B cell (primary cell): Measurements from ENCODE around the gene IGF1R. TPM values are rescaled to one million over a fixed set of nuclear protein-coding genes. Genes with fewer than 3 reads are reported as not detected.

Experiments used
- ATAC-seq: fragments of 200-7000 bp; cut with Tn5 transposase; one replicate; pipeline ENCODE4 v1.10.0; 2021; ENCODE audit warnings: low read depth, mild to moderate bottlenecking, moderate number of reproducible peaks, moderate library complexity
- CTCF ChIA-PET: fragments of 350-600 bp; sonication (Branson Sonifier 250); formaldehyde crosslinking; loops from one replicate; lab custom pipeline; 2021; ENCODE audit warnings: antibody characterized with exemption, inconsistent platforms; lab: Charles Lee
- POLR2A ChIA-PET: fragments of 350-600 bp; sonication (Branson Sonifier 250); formaldehyde crosslinking; loops from one replicate; lab custom pipeline; 2021; ENCODE audit warnings: antibody characterized with exemption; lab: Charles Lee
- DNase-seq: peaks from one replicate; pipeline ENCODE4 v3.0.0; 2013
- H2AFZ ChIP-seq: 2 replicates; pipeline ENCODE4 v1.6.1; 2012; ENCODE audit warnings: mild to moderate bottlenecking, low read depth, low read length; ENCODE audit not compliant: insufficient read depth, poor library complexity, severe bottlenecking
- H3K27ac ChIP-seq, 2 donors: 1 replicate in 1 of 2; 2 replicates in 1 of 2; pipeline ENCODE4 v1.5.1; 2012 to 2013; ENCODE audit warnings: low read length in 2 of 2, mild to moderate bottlenecking in 2 of 2, moderate library complexity in 1 of 2
- H3K27me3 ChIP-seq, 4 experiments: fragments of 200-600 bp in 1 of 4; sonication (generic) in 1 of 4; replicated peaks in 1 of 4; 1 replicate in 2 of 4; 2 replicates in 2 of 4; pipeline versions ENCODE4 v1.6.1 to v1.7.0; 2013 to 2016; ENCODE audit warnings: low read length in 3 of 4, mild to moderate bottlenecking in 2 of 4, mixed read lengths in 1 of 4, moderate library complexity in 1 of 4; ENCODE audit not compliant: insufficient read depth in 4 of 4, control insufficient read depth in 3 of 4; ENCODE audit errors: control extremely low read depth in 1 of 4
- H3K36me3 ChIP-seq, 2 experiments: replicated peaks in 1 of 2; 1 replicate in 1 of 2; 2 replicates in 1 of 2; pipeline versions ENCODE4 v1.6.1 to v1.7.1; 2013; ENCODE audit warnings: low read length in 1 of 2; ENCODE audit not compliant: insufficient read depth in 2 of 2, control insufficient read depth in 1 of 2; ENCODE audit errors: control extremely low read depth in 1 of 2, extremely low read depth in 1 of 2
- H3K4me1 ChIP-seq, 2 donors: fragments of 200-600 bp in 1 of 2; sonication (generic) in 1 of 2; 1 replicate in 1 of 2; 2 replicates in 1 of 2; pipeline versions ENCODE4 v1.5.1 to v1.6.1; 2013 to 2017; ENCODE audit warnings: low read length in 2 of 2; ENCODE audit not compliant: control insufficient read depth in 2 of 2, insufficient read depth in 2 of 2
- H3K4me2 ChIP-seq: replicated peaks from 2 replicates; pipeline ENCODE3; 2012; ENCODE audit warnings: mild to moderate bottlenecking, low read depth, low read length; ENCODE audit not compliant: poor library complexity, severe bottlenecking
- H3K4me3 ChIP-seq, 5 experiments: fragments of 200-600 bp in 1 of 5; sonication (generic) in 1 of 5; 1 replicate in 3 of 5; 2 replicates in 2 of 5; pipeline versions ENCODE4 v1.5.1 to v1.7.0; 2011 to 2016; ENCODE audit warnings: low read length in 4 of 5, mild to moderate bottlenecking in 4 of 5, low read depth in 2 of 5, control low read depth in 1 of 5, moderate library complexity in 1 of 5; ENCODE audit not compliant: insufficient read depth in 1 of 5; ENCODE audit errors: control extremely low read depth in 1 of 5, extremely low read depth in 1 of 5
- H3K79me2 ChIP-seq: fragments of 200-600 bp; sonication (generic); one replicate; pipeline ENCODE4 v1.6.0; 2016; ENCODE audit warnings: low read length; ENCODE audit not compliant: control insufficient read depth, insufficient read depth
- H3K9ac ChIP-seq: fragments of 200-600 bp; sonication (generic); 2 replicates; pipeline ENCODE4 v1.6.1; 2017; ENCODE audit warnings: mild to moderate bottlenecking, low read length, moderate library complexity
- H3K9me3 ChIP-seq, 3 donors: one replicate each; pipeline versions ENCODE4 v1.6.1 to v1.7.1; 2013; ENCODE audit warnings: low read length in 2 of 3; ENCODE audit not compliant: control insufficient read depth in 2 of 3, insufficient read depth in 1 of 3; ENCODE audit errors: control extremely low read depth in 1 of 3
- H4K20me1 ChIP-seq: 2 replicates; pipeline ENCODE4 v1.6.0; 2012; ENCODE audit warnings: mild to moderate bottlenecking, low read length; ENCODE audit not compliant: insufficient read depth, control insufficient read depth, poor library complexity, severe bottlenecking
- H3K27ac Mint-ChIP-seq: one replicate; pipeline ENCODE4 v1.8.0; 2021; ENCODE audit warnings: mixed read lengths
- H3K27me3 Mint-ChIP-seq: one replicate; pipeline ENCODE4 v1.8.0; 2021; ENCODE audit warnings: mixed read lengths
- H3K4me1 Mint-ChIP-seq: one replicate; pipeline ENCODE4 v1.8.0; 2021; ENCODE audit warnings: mixed read lengths
- H3K4me3 Mint-ChIP-seq: one replicate; pipeline ENCODE4 v1.8.0; 2021; ENCODE audit warnings: mixed read lengths
- H3K9me3 Mint-ChIP-seq: one replicate; pipeline ENCODE4 v1.8.0; 2022; ENCODE audit warnings: mixed read lengths; ENCODE audit not compliant: insufficient read depth
- EZH2 ChIP-seq: IDR thresholded peaks from 2 replicates; pipeline ENCODE4 v1.6.1; 2012; ENCODE audit warnings: borderline replicate concordance, low read depth, mild to moderate bottlenecking, moderate library complexity, low read length; ENCODE audit not compliant: insufficient read depth, poor library complexity, severe bottlenecking
- whole genome bisulfite sequencing: methylation state at CpG from one replicate; pipeline ENCODE4 v1.1.5; 2013; ENCODE audit warnings: missing lambda C conversion rate; ENCODE audit not compliant: insufficient coverage; 5-methylcytosine and 5-hydroxymethylcytosine counted together
- intact Hi-C: fragments of 100-400 bp; cut with micrococcal nuclease; formaldehyde crosslinking; loops from one replicate; pipeline ENCODE4 v1.10.0; 2022
- polyA plus RNA-seq: library from polyadenylated mRNA; depleted of rRNA; stranded (reverse); fragments of >200 nt; gene quantifications from 2 replicates; pipeline ENCODE4 v1.2.3, GENCODE V29; 2012
- total RNA-seq, 2 donors: library from RNA; stranded (reverse); fragments of 120-200 nt in 1 of 2; gene quantifications; 1 replicate in 1 of 2; 2 replicates in 1 of 2; pipeline versions ENCODE4 v1.2.3 to v1.2.4, GENCODE V29; 2013 to 2022
- TF ChIP-seq, protein P1 (sequence below): fragments of 200-600 bp; IDR thresholded peaks from one replicate; pipeline ENCODE4 v1.8.0; 2022; ENCODE audit warnings: antibody characterized with exemption, mild to moderate bottlenecking

IGF1R gene
- total and polyA plus RNA-seq, 2 donors (not counting 1 experiment from before 2014, with no cell fraction given): 5.4 to 23.1 TPM

DNA sequence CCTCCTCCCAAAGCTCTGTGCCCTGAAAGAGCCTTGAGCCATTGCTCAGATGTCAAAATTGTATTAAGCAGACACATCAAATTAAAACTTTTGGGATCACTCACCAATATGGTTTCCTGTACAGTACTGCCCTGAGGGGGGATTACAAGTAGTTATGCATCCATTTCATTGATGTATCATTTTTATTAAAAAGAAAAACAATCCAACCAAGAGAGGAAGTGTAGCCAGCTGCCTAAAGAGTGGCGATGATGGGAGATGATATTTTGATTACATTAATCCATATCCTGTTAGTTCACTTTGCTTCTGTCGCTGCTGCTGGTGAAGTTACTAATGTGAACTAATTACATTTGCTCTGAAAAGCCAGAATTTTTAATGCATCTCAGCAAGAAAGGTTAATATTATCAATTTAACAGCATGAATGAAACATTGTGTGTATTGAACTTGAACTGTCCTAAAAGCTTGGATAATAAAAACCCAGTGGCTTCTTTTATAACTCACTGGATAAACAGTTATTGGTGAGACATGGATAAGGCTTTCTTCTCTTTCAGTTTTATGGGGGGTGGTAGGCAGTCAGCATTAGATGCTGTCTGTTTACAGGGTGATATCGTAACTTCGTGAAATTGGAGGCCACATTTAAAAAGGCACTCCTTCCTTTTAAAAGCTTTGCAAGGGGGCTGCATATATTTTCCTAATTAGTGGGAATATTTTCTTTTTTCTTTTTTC is 87.7 kb downstream of the IGF1R start:
- Mint-ChIP-seq H3K4me3 (no peak overlapping the region), H3K27ac (no peak overlapping the region), H3K27me3 (no peaks in the 10 kb centered on the region), H3K4me1 (peaks cover 9% of the 10 kb centered on the region), H3K9me3 (no peaks in the 10 kb centered on the region)
- Histone ChIP-seq H3K9me3 (no peaks in the 10 kb centered on the region), H3K9ac (no peak overlapping the region), H4K20me1 (no peaks in the 10 kb centered on the region), H2AFZ (no peak overlapping the region), H3K4me1 (peaks cover 4% of the 10 kb centered on the region in 2 donors), H3K27me3 (no peaks in the 10 kb centered on the region), H3K27ac (no peak overlapping the region), H3K79me2 (peaks cover 6% of the 10 kb centered on the region), H3K4me2 (no peak overlapping the region), H3K36me3 (no peaks in the 10 kb centered on the region), H3K4me3 (no peak overlapping the region)
- POLR2A ChIA-PET: no interaction called here
- WGBS: no CpG with 5 or more reads among the region's 4 CpGs
- intact Hi-C loops: no loop called here
- TF ChIP-seq EZH2: no peak
- TF ChIP-seq, protein P1, sequence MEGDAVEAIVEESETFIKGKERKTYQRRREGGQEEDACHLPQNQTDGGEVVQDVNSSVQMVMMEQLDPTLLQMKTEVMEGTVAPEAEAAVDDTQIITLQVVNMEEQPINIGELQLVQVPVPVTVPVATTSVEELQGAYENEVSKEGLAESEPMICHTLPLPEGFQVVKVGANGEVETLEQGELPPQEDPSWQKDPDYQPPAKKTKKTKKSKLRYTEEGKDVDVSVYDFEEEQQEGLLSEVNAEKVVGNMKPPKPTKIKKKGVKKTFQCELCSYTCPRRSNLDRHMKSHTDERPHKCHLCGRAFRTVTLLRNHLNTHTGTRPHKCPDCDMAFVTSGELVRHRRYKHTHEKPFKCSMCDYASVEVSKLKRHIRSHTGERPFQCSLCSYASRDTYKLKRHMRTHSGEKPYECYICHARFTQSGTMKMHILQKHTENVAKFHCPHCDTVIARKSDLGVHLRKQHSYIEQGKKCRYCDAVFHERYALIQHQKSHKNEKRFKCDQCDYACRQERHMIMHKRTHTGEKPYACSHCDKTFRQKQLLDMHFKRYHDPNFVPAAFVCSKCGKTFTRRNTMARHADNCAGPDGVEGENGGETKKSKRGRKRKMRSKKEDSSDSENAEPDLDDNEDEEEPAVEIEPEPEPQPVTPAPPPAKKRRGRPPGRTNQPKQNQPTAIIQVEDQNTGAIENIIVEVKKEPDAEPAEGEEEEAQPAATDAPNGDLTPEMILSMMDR: no peak
- DNase-seq (no peak), ATAC-seq (no peak)
- CTCF ChIA-PET: no interaction called here

DNA sequence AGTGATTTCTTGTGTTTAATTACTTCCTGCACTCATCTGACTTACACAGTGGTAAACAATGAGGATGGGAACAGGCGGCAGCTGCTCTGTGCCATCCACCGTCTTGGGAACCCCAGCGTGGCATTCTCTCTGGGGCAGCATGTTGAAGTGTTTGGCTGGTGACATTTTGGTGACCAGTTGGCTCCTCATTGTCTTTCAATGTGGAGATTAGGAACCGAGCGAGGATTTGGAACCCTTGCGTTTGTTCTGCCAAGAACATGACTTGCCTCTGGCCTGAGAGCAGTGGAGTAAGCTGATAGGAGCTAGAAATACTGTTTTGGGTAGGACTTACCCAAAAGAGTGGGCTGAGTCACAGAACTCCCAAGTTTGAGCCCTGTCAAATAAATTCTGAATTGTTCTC is 88.8 kb downstream of the IGF1R start:
- no peak for DNase-seq
- ChIA-PET POLR2A (no interaction called here), CTCF (no interaction called here)
- WGBS: 98% methylated on average over 6 of the region's 6 CpGs
- no peaks in the 10 kb centered on the region for H4K20me1 ChIP-seq
- H3K4me3 Mint-ChIP-seq: no peak overlapping the region
- no peak overlapping the region for H3K27ac ChIP-seq
- H2AFZ ChIP-seq: no peak overlapping the region
- ATAC-seq: no peak
- H3K9me3 ChIP-seq: peaks cover 0 to under 1% (median 0%) of the 10 kb centered on the region in 3 donors
- no peaks in the 10 kb centered on the region for H3K27me3 Mint-ChIP-seq
- no peaks in the 10 kb centered on the region for H3K9me3 Mint-ChIP-seq
- H3K27me3 ChIP-seq: no peaks in the 10 kb centered on the region
- no peaks in the 10 kb centered on the region for H3K36me3 ChIP-seq
- intact Hi-C loops: no loop called here
- no peak overlapping the region for H3K27ac Mint-ChIP-seq
- no peak overlapping the region for H3K9ac ChIP-seq
- H3K4me2 ChIP-seq: no peak overlapping the region
- peaks cover 4% of the 10 kb centered on the region in 2 donors for H3K4me1 ChIP-seq
- H3K79me2 ChIP-seq: peaks cover 5% of the 10 kb centered on the region
- H3K4me1 Mint-ChIP-seq: peaks cover 9% of the 10 kb centered on the region
- H3K4me3 ChIP-seq: no peak overlapping the region
- TF ChIP-seq, protein P1: no peak
- TF ChIP-seq EZH2: no peak
